ENCODE results near the gene MCAT.

DNA sequence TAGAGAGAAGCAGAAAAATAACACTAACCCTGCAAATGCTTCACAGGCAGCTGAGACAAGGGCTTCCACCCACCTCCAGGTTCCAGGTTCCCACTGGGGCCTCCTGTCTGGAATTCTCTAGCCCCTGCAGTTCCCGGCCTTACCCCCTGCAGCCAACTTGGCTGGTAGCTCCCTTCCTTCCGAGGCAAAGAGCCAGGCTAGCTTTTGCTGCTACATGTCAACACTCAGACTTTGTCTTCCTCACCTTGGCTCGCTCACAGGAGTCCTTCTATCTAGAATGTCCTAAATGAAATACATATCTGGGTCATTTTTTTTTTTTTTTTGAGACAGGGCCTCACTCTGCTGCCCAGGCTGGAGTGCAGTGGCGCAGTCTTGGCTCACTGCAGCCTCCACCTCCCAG, 44.1 kb downstream of the MCAT start:
- TF ChIP-seq, protein P1, sequence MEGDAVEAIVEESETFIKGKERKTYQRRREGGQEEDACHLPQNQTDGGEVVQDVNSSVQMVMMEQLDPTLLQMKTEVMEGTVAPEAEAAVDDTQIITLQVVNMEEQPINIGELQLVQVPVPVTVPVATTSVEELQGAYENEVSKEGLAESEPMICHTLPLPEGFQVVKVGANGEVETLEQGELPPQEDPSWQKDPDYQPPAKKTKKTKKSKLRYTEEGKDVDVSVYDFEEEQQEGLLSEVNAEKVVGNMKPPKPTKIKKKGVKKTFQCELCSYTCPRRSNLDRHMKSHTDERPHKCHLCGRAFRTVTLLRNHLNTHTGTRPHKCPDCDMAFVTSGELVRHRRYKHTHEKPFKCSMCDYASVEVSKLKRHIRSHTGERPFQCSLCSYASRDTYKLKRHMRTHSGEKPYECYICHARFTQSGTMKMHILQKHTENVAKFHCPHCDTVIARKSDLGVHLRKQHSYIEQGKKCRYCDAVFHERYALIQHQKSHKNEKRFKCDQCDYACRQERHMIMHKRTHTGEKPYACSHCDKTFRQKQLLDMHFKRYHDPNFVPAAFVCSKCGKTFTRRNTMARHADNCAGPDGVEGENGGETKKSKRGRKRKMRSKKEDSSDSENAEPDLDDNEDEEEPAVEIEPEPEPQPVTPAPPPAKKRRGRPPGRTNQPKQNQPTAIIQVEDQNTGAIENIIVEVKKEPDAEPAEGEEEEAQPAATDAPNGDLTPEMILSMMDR (conservative IDR thresholded peaks at IDR 0.05; ENCODE audit: low read depth, low read length) = no peak
- TF ChIP-seq BHLHE40 (IDR thresholded peaks at IDR 0.05; ENCODE audit: low read depth, low read length) = no peak

All from IMR-90 (cell line).